H9 (cell line): ENCODE measurements around the gene MXD4. TPM values are rescaled to one million over a fixed set of nuclear protein-coding genes. Genes with fewer than 3 reads are reported as not detected.
A peak's percentile ranks its signal among the peaks of the same experiment; 100 is the strongest.

ENCODE experiments used
- DNase-seq: peaks from one replicate; pipeline ENCODE4 v3.0.0-alpha.2; 2017
- H2AFZ ChIP-seq: one replicate; pipeline ENCODE4 v1.6.1; 2013; ENCODE audit warnings: mild to moderate bottlenecking, low read length, control low read depth, moderate library complexity
- H2AK5ac ChIP-seq: 2 replicates; pipeline ENCODE4 v1.6.1; 2013; ENCODE audit warnings: low read length, control low read depth, mixed read lengths; ENCODE audit not compliant: insufficient read length
- H2BK120ac ChIP-seq: one replicate; pipeline ENCODE4 v1.6.1; 2013; ENCODE audit warnings: low read depth, mild to moderate bottlenecking, low read length, control low read depth, inconsistent platforms; ENCODE audit not compliant: poor library complexity, severe bottlenecking
- H2BK12ac ChIP-seq: 2 replicates; pipeline ENCODE4 v1.6.1; 2013; ENCODE audit warnings: low read length, control low read depth, mixed read lengths, low read depth; ENCODE audit not compliant: insufficient read length
- H2BK15ac ChIP-seq: 2 replicates; pipeline ENCODE4 v1.6.1; 2013; ENCODE audit warnings: low read depth, low read length, control low read depth
- H2BK20ac ChIP-seq: one replicate; pipeline ENCODE4 v1.6.1; 2013; ENCODE audit warnings: low read depth, mild to moderate bottlenecking, low read length, control low read depth, inconsistent platforms; ENCODE audit not compliant: poor library complexity, severe bottlenecking
- H2BK5ac ChIP-seq: 2 replicates; pipeline ENCODE4 v1.6.1; 2013; ENCODE audit warnings: low read length, control low read depth, mixed read lengths; ENCODE audit not compliant: insufficient read length
- H3K14ac ChIP-seq: 2 replicates; pipeline ENCODE4 v1.6.1; 2013; ENCODE audit warnings: low read length, control low read depth; ENCODE audit not compliant: insufficient read depth
- H3K18ac ChIP-seq: 2 replicates; pipeline ENCODE4 v1.6.1; 2013; ENCODE audit warnings: low read depth, mild to moderate bottlenecking, mixed read lengths, low read length, control low read depth; ENCODE audit not compliant: insufficient read length
- H3K23ac ChIP-seq: 2 replicates; pipeline ENCODE4 v1.6.1; 2013; ENCODE audit warnings: low read length, control low read depth, mixed read lengths, low read depth; ENCODE audit not compliant: insufficient read length
- H3K23me2 ChIP-seq: 2 replicates; pipeline ENCODE4 v1.6.1; 2013; ENCODE audit warnings: low read depth, mild to moderate bottlenecking, mixed read lengths, low read length, control low read depth; ENCODE audit not compliant: insufficient read length, poor library complexity, severe bottlenecking
- H3K27ac ChIP-seq: 2 replicates; pipeline ENCODE4 v1.5.1; 2013; ENCODE audit warnings: low read length, control low read depth, mixed read lengths, low read depth; ENCODE audit not compliant: insufficient read length
- H3K27me3 ChIP-seq: 2 replicates; pipeline ENCODE4 v1.6.1; 2013; ENCODE audit warnings: low read length, control low read depth, inconsistent platforms; ENCODE audit not compliant: insufficient read depth
- H3K4ac ChIP-seq: 2 replicates; pipeline ENCODE4 v1.6.1; 2013; ENCODE audit warnings: low read depth, mild to moderate bottlenecking, control low read depth, inconsistent platforms, low read length, moderate library complexity
- H3K4me1 ChIP-seq: 2 replicates; pipeline ENCODE4 v1.6.1; 2013; ENCODE audit warnings: low read length, control low read depth, inconsistent platforms; ENCODE audit not compliant: insufficient read depth
- H3K4me2 ChIP-seq: 2 replicates; pipeline ENCODE4 v1.6.1; 2013; ENCODE audit warnings: low read length, control low read depth, mixed read lengths; ENCODE audit not compliant: insufficient read length, insufficient read depth
- H3K56ac ChIP-seq: 2 replicates; pipeline ENCODE4 v1.6.1; 2013; ENCODE audit warnings: low read depth, mild to moderate bottlenecking, mixed read lengths, low read length, control low read depth; ENCODE audit not compliant: insufficient read length
- H3K79me1 ChIP-seq: 2 replicates; pipeline ENCODE4 v1.6.1; 2013; ENCODE audit warnings: low read depth, mild to moderate bottlenecking, moderate library complexity, low read length, control low read depth, inconsistent platforms; ENCODE audit not compliant: insufficient read depth, poor library complexity, severe bottlenecking
- H3K79me2 ChIP-seq: 2 replicates; pipeline ENCODE4 v1.6.1; 2013; ENCODE audit warnings: low read length, control low read depth, inconsistent platforms; ENCODE audit not compliant: insufficient read depth
- H3K9ac ChIP-seq: 2 replicates; pipeline ENCODE4 v1.6.1; 2013; ENCODE audit warnings: low read length, control low read depth, mixed read lengths; ENCODE audit not compliant: insufficient read length; ENCODE audit errors: extremely low read depth
- H3K9me3 ChIP-seq: one replicate; pipeline ENCODE4 v1.6.1; 2013; ENCODE audit warnings: low read depth, low read length, inconsistent platforms; ENCODE audit not compliant: control insufficient read depth
- H3T11ph ChIP-seq: one replicate; pipeline ENCODE4 v1.6.1; 2013; ENCODE audit warnings: mild to moderate bottlenecking, low read length, control low read depth, inconsistent platforms
- H4K20me1 ChIP-seq: one replicate; pipeline ENCODE4 v1.6.1; 2013; ENCODE audit not compliant: control insufficient read depth, insufficient read length, insufficient read depth
- H4K5ac ChIP-seq: 2 replicates; pipeline ENCODE4 v1.6.1; 2013; ENCODE audit warnings: low read depth, mild to moderate bottlenecking, mixed read lengths, low read length, control low read depth; ENCODE audit not compliant: insufficient read length
- H4K8ac ChIP-seq: replicated peaks from 2 replicates; pipeline ENCODE4 v1.6.1; 2013; ENCODE audit warnings: low read length, control low read depth, mixed read lengths, low read depth; ENCODE audit not compliant: insufficient read length
- H4K91ac ChIP-seq: 2 replicates; pipeline ENCODE4 v1.6.1; 2013; ENCODE audit warnings: low read depth, mild to moderate bottlenecking, moderate library complexity, mixed read lengths, low read length, control low read depth; ENCODE audit not compliant: insufficient read length
- H3K27ac Mint-ChIP-seq, 3 experiments: 2 replicates in 2 of 3; 3 replicates in 1 of 3; pipeline ENCODE4 v1.8.0; 2020 to 2021; ENCODE audit warnings: mixed read lengths in 3 of 3, mild to moderate bottlenecking in 1 of 3, moderate library complexity in 1 of 3
- H3K27me3 Mint-ChIP-seq: 2 replicates; pipeline ENCODE4 v1.8.0; 2021; ENCODE audit warnings: low read depth, mild to moderate bottlenecking, moderate library complexity, mixed read lengths
- H3K36me3 Mint-ChIP-seq, 3 experiments: 2 replicates in 2 of 3; 3 replicates in 1 of 3; pipeline ENCODE4 v1.8.0; 2020 to 2021; ENCODE audit warnings: low read depth in 3 of 3, mixed read lengths in 3 of 3; ENCODE audit not compliant: insufficient read depth in 1 of 3
- H3K4me1 Mint-ChIP-seq, 2 experiments: 2 replicates each; pipeline ENCODE4 v1.8.0; 2020; ENCODE audit warnings: mixed read lengths in 2 of 2
- H3K4me3 Mint-ChIP-seq, 2 experiments: 2 replicates in 1 of 2; 3 replicates in 1 of 2; pipeline ENCODE4 v1.8.0; 2020 to 2021; ENCODE audit warnings: mild to moderate bottlenecking in 2 of 2, mixed read lengths in 2 of 2, moderate library complexity in 1 of 2
- H3K9me3 Mint-ChIP-seq, 2 experiments: 2 replicates in 1 of 2; 3 replicates in 1 of 2; pipeline ENCODE4 v1.8.0; 2020; ENCODE audit warnings: mild to moderate bottlenecking in 2 of 2, mixed read lengths in 2 of 2, moderate library complexity in 1 of 2
- WGBS: extraction: QIAGEN DNeasy Blood & Tissue Kit; methylation state at CpG from one replicate; pipeline ENCODE4 v1.1.7; 2013; ENCODE audit warnings: missing lambda C conversion rate, low lambda C conversion rate, mixed read lengths; ENCODE audit not compliant: insufficient read length; ENCODE audit errors: extremely low coverage; 5-methylcytosine and 5-hydroxymethylcytosine counted together
- total RNA-seq: library from RNA; stranded (reverse); gene quantifications from 2 replicates; pipeline ENCODE4 v1.2.1, GENCODE V29; 2021
- TF ChIP-seq, protein P1 (sequence below): fragments of 200-600 bp; sonication (generic); conservative IDR thresholded peaks from 3 replicates; pipeline ENCODE4 v1.8.0; 2021; ENCODE audit warnings: antibody characterized with exemption, mild to moderate bottlenecking

MXD4 gene
- total RNA-seq, 1 experiment from 2014 or later, result 24.1 TPM

DNA sequence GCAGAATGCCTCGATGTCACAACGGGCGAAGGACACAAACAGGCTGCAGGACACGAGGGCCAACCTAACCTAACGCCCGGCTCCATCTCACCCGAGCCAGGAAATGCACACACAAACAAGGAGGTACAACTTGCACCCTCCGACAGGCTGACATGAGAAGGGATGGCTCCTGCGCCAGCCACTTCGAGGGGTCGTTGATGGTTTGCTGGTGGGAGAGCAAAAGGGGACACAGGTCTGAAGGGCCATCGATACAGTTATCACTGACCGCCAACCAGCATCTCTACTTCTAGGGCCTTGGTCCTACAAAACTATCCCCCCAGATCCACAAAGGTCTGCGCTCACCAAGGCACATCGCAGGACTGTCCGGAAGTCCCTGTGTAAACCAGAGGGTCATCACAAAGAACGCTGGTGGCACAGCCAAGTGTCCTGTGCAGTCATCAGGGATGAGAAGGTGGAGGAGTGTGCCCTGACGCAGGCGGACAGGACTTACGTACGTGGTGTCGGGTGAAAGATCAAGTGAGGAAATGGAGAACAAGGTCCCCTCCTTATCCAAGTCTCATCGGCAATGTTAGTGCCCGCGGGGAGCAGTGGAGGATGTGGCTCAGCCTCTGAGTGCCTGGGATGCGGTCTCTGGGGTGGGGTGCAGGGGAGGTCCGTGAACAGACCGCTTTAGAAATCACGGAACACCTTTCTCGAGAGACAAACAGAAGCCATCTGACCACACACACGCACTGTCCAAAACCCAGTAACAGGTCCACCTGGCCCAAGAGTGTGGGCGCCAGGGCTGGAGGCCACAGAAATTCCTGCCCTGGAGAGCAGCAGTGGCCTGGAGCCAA, 7.0 kb downstream of the MXD4 start:
- peak overlapping the region; percentile 15 to 60 (median 32); a peak in 2 of 7 replicates for H3K27ac Mint-ChIP-seq
- no peak overlapping the region for H2BK20ac ChIP-seq
- no peak overlapping the region for H2AK5ac ChIP-seq
- H3K27me3 Mint-ChIP-seq, result no peaks in the 10 kb centered on the region
- no peak overlapping the region for H2AFZ ChIP-seq
- H2BK120ac ChIP-seq, result no peak overlapping the region
- H3K14ac ChIP-seq, result no peak overlapping the region; the same call in 1 of the 2 replicates
- TF ChIP-seq, protein P1, sequence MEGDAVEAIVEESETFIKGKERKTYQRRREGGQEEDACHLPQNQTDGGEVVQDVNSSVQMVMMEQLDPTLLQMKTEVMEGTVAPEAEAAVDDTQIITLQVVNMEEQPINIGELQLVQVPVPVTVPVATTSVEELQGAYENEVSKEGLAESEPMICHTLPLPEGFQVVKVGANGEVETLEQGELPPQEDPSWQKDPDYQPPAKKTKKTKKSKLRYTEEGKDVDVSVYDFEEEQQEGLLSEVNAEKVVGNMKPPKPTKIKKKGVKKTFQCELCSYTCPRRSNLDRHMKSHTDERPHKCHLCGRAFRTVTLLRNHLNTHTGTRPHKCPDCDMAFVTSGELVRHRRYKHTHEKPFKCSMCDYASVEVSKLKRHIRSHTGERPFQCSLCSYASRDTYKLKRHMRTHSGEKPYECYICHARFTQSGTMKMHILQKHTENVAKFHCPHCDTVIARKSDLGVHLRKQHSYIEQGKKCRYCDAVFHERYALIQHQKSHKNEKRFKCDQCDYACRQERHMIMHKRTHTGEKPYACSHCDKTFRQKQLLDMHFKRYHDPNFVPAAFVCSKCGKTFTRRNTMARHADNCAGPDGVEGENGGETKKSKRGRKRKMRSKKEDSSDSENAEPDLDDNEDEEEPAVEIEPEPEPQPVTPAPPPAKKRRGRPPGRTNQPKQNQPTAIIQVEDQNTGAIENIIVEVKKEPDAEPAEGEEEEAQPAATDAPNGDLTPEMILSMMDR, result no peak
- no peaks in the 10 kb centered on the region for H3K27me3 ChIP-seq
- H3K9ac ChIP-seq, result no peak overlapping the region
- H4K20me1 ChIP-seq, result peaks cover 2% of the 10 kb centered on the region
- H3K23ac ChIP-seq, result no peak overlapping the region
- H4K5ac ChIP-seq, result no peak overlapping the region
- H2BK5ac ChIP-seq, result no peak overlapping the region
- H4K8ac ChIP-seq, result no peak overlapping the region
- H2BK15ac ChIP-seq, result no peak overlapping the region
- H3K4me1 ChIP-seq, result no peaks in the 10 kb centered on the region
- no peak overlapping the region for H3K4me2 ChIP-seq
- no peak overlapping the region for H2BK12ac ChIP-seq
- no peak overlapping the region for H3K27ac ChIP-seq
- H3K79me2 ChIP-seq, result no peaks in the 10 kb centered on the region
- WGBS, result no CpG with 5 or more reads among the region's 32 CpGs
- no peaks in the 10 kb centered on the region for H3K23me2 ChIP-seq
- no peaks in the 10 kb centered on the region for H3K79me1 ChIP-seq
- no peak overlapping the region for H3K18ac ChIP-seq
- no peak overlapping the region for H3K56ac ChIP-seq
- no peak overlapping the region for H3K4ac ChIP-seq
- H4K91ac ChIP-seq, result no peak overlapping the region
- peak overlapping the region in 1 of 2 experiments; percentile 38; a peak in 1 of 5 replicates for H3K4me3 Mint-ChIP-seq
- no peaks in the 10 kb centered on the region for H3K9me3 ChIP-seq
- H3K4me1 Mint-ChIP-seq, result no peaks in the 10 kb centered on the region
- no peak for DNase-seq
- H3T11ph ChIP-seq, result no peak overlapping the region
- peaks cover 5 to 18% (median 12%) of the 10 kb centered on the region in 3 experiments; a peak in 5 of 7 replicates for H3K36me3 Mint-ChIP-seq
- no peaks in the 10 kb centered on the region for H3K9me3 Mint-ChIP-seq
